Endothelial cell (in vitro differentiated cells): Measurements from ENCODE around the gene RAB22A. TPM values are rescaled to one million over a fixed set of nuclear protein-coding genes. Genes with fewer than 3 reads are reported as not detected.

ENCODE experiments used
- DNase-seq: peaks from one replicate; pipeline ENCODE4 v3.0.0; 2021; ENCODE audit warnings: low spot score
- H3K27ac Mint-ChIP-seq: one replicate; pipeline ENCODE4 v1.8.0; 2021; ENCODE audit warnings: mixed read lengths, inconsistent platforms; ENCODE audit not compliant: unreplicated experiment
- H3K27me3 Mint-ChIP-seq: one replicate; pipeline ENCODE4 v1.8.0; 2021; ENCODE audit warnings: mild to moderate bottlenecking, moderate library complexity, mixed read lengths, inconsistent platforms; ENCODE audit not compliant: unreplicated experiment
- H3K36me3 Mint-ChIP-seq: one replicate; pipeline ENCODE4 v1.8.0; 2021; ENCODE audit warnings: mild to moderate bottlenecking, low read depth, mixed read lengths, inconsistent platforms; ENCODE audit not compliant: unreplicated experiment
- H3K4me1 Mint-ChIP-seq: one replicate; pipeline ENCODE4 v1.8.0; 2021; ENCODE audit warnings: mild to moderate bottlenecking, mixed read lengths, inconsistent platforms; ENCODE audit not compliant: unreplicated experiment
- H3K4me3 Mint-ChIP-seq: one replicate; pipeline ENCODE4 v1.8.0; 2021; ENCODE audit warnings: mild to moderate bottlenecking, mixed read lengths, inconsistent platforms; ENCODE audit not compliant: unreplicated experiment
- H3K9me3 Mint-ChIP-seq: one replicate; pipeline ENCODE4 v1.8.0; 2021; ENCODE audit warnings: mixed read lengths, inconsistent platforms; ENCODE audit not compliant: unreplicated experiment
- total RNA-seq: library from RNA; stranded (reverse); fragmentation: NEBNext Ultra II Directional; extraction: Animal tissue kit (Norgen Biotek cat#: 25700); gene quantifications from one replicate; pipeline ENCODE4 v1.2.1, GENCODE V29; 2021; ENCODE audit not compliant: unreplicated experiment
- TF ChIP-seq, protein P1 (sequence below): fragments of 200-600 bp; sonication (generic); IDR thresholded peaks from one replicate; pipeline ENCODE4 v1.5.0; 2021; ENCODE audit warnings: antibody characterized with exemption; ENCODE audit not compliant: unreplicated experiment

RAB22A gene
- total RNA-seq, 1 donor from 2014 or later = 14.2 TPM

DNA sequence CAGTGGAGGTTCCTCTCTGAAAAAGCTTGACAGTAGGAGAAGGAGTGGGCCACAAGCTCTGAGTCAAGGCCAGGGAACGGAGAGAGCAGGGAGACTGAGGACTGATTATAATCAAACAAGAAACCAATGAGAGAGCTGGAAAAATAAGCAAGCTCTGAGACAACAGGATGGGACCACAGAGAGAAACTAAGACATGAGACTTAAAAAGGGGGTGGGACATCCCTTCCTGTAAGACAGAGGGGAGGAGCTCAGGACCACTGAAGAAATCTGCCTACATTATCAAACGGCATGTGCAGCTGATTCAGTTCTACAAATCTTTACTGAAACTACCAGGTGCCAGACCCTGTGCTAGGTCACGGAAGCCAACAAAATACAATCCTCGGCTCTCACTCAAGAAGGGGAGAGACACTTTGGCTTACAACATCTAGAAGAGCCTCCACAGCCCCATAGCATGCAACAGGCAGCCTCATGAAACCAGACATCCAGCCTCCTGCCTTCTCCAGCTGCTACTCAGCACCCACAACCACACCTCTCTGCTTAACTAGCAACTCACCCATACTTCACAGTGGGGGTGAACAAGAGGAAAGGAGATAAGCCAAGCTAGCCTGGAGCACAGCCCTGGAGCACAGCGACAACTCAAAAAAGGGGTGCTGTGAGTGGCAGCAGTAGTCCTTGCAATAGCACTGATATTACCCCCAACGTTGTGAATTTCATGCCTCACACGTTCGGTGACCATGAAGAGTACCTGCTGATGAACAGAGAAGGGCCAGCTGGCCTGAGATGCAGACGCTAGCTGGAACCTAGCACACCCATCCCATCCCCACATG, 41.9 kb upstream of the RAB22A start:
- H3K27ac Mint-ChIP-seq = peak overlapping the region; percentile 44
- H3K4me3 Mint-ChIP-seq = peak overlapping the region; percentile 54
- DNase-seq = no peak
- peaks cover 25% of the 10 kb centered on the region for H3K36me3 Mint-ChIP-seq
- no peaks in the 10 kb centered on the region for H3K9me3 Mint-ChIP-seq
- peaks cover 11% of the 10 kb centered on the region for H3K27me3 Mint-ChIP-seq
- peaks cover 38% of the 10 kb centered on the region for H3K4me1 Mint-ChIP-seq
- TF ChIP-seq, protein P1, sequence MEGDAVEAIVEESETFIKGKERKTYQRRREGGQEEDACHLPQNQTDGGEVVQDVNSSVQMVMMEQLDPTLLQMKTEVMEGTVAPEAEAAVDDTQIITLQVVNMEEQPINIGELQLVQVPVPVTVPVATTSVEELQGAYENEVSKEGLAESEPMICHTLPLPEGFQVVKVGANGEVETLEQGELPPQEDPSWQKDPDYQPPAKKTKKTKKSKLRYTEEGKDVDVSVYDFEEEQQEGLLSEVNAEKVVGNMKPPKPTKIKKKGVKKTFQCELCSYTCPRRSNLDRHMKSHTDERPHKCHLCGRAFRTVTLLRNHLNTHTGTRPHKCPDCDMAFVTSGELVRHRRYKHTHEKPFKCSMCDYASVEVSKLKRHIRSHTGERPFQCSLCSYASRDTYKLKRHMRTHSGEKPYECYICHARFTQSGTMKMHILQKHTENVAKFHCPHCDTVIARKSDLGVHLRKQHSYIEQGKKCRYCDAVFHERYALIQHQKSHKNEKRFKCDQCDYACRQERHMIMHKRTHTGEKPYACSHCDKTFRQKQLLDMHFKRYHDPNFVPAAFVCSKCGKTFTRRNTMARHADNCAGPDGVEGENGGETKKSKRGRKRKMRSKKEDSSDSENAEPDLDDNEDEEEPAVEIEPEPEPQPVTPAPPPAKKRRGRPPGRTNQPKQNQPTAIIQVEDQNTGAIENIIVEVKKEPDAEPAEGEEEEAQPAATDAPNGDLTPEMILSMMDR = no peak

DNA sequence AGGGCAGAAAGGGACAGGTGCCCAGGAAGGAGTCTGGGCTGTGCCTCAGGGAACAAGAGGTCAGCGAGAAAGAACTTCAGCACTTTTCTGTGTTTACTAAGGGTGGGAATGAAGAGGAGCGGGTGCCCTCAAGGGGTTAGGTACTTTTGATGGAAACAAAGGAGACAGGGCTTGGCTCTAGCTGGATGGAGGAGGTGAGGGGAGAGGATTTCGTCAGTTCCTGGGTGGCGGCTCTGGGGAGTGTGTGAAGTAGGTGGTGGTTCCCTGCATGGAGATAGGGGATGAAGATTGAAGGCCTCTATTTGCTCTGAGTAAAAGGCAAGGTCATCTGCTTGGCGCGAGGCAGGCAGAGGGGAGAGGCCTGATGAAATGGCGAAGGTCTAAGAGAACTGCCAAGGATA, 41.1 kb upstream of the RAB22A start:
- Mint-ChIP-seq H3K27ac (peak overlapping the region; percentile 84), H3K9me3 (no peaks in the 10 kb centered on the region), H3K4me3 (peak overlapping the region; percentile 54), H3K36me3 (peaks cover 28% of the 10 kb centered on the region), H3K4me1 (peaks cover 34% of the 10 kb centered on the region), H3K27me3 (peaks cover 11% of the 10 kb centered on the region)
- TF ChIP-seq, protein P1 = no peak
- no peak for DNase-seq

GRCh38 chr20:58268936-58269619, 40.4 kb upstream of the RAB22A start:
- DNase-seq = no peak
- Mint-ChIP-seq H3K27me3 (peaks cover 11% of the 10 kb centered on the region), H3K4me1 (peaks cover 34% of the 10 kb centered on the region), H3K9me3 (no peaks in the 10 kb centered on the region), H3K27ac (peak overlapping the region; percentile 84), H3K36me3 (peaks cover 32% of the 10 kb centered on the region), H3K4me3 (peak overlapping the region; percentile 54)
- TF ChIP-seq, protein P1 = no peak

- H3K27me3 Mint-ChIP-seq = peaks cover 10% of the 10 kb centered on the region
- DNase-seq = no peak
- TF ChIP-seq, protein P1 = no peak
- H3K4me3 Mint-ChIP-seq = no peak overlapping the region
- H3K9me3 Mint-ChIP-seq = no peaks in the 10 kb centered on the region
- H3K27ac Mint-ChIP-seq = no peak overlapping the region
- H3K36me3 Mint-ChIP-seq = peaks cover 36% of the 10 kb centered on the region
- peaks cover 31% of the 10 kb centered on the region for H3K4me1 Mint-ChIP-seq
Measured at GRCh38 chr20:58271606-58272351, 37.7 kb upstream of the RAB22A start.
